Bone marrow (tissue), 2 donors: ENCODE measurements around the gene ZFHX3.
"Not testable (repeated sequence)": the region's sequence is repeated elsewhere in the genome, so short reads cannot be mapped to it uniquely, and the experiment has no call there.

Source experiments
- DNase-seq, 2 donors: peaks; one replicate each; lab custom pipeline; 2025; lab: John Stamatoyannopoulos, UW

ZFHX3 gene, protein sequence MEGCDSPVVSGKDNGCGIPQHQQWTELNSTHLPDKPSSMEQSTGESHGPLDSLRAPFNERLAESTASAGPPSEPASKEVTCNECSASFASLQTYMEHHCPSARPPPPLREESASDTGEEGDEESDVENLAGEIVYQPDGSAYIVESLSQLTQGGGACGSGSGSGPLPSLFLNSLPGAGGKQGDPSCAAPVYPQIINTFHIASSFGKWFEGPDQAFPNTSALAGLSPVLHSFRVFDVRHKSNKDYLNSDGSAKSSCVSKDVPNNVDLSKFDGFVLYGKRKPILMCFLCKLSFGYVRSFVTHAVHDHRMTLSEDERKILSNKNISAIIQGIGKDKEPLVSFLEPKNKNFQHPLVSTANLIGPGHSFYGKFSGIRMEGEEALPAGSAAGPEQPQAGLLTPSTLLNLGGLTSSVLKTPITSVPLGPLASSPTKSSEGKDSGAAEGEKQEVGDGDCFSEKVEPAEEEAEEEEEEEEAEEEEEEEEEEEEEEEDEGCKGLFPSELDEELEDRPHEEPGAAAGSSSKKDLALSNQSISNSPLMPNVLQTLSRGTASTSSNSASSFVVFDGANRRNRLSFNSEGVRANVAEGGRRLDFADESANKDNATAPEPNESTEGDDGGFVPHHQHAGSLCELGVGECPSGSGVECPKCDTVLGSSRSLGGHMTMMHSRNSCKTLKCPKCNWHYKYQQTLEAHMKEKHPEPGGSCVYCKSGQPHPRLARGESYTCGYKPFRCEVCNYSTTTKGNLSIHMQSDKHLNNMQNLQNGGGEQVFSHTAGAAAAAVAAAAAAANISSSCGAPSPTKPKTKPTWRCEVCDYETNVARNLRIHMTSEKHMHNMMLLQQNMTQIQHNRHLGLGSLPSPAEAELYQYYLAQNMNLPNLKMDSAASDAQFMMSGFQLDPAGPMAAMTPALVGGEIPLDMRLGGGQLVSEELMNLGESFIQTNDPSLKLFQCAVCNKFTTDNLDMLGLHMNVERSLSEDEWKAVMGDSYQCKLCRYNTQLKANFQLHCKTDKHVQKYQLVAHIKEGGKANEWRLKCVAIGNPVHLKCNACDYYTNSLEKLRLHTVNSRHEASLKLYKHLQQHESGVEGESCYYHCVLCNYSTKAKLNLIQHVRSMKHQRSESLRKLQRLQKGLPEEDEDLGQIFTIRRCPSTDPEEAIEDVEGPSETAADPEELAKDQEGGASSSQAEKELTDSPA (N-terminal part only)

DNA sequence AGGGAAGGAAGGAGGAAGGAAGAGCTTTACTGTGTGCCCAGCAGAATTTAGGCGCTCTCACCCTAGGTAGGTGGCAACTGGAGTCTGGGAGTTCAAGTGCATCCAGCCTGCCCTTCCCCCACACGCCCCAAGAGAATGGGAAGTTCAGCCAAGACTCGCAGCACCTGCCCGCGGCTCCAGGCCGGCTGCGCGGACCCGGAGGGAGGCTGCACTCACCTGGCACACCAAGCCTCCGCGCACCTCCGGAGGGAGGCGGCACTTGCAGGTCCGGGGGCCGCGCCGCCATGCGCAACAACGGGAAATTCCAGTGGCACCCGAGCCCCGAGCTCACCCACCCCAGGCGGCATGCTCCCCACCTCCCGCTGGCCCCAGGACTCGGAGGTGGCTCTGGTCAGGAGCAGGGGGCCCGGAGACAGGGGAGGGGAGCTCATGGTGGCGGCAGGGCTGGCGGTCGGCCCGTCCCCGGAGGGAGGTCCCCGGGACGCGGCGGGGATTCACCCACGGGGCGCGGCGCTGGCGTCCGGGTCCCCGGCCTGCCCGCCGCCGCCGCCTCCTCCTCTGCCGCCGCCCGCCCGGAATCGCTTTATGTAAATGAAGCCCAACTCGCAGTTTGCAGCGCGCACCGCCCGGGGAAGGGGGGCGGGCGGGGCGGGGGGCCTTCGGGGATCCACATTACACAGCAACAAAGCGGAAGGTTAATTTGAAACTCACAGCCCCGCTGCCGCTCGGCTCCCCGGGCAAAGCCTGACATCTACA, at the start of gene ZFHX3:
Gene ZFHX3 (minus strand): TSS at position 593 of the 756 bp plus-strand sequence. CDS start 87,983 bp downstream, outside the sequence.
- DNase-seq: peak in 1 of 2 donors; percentile 47

DNA sequence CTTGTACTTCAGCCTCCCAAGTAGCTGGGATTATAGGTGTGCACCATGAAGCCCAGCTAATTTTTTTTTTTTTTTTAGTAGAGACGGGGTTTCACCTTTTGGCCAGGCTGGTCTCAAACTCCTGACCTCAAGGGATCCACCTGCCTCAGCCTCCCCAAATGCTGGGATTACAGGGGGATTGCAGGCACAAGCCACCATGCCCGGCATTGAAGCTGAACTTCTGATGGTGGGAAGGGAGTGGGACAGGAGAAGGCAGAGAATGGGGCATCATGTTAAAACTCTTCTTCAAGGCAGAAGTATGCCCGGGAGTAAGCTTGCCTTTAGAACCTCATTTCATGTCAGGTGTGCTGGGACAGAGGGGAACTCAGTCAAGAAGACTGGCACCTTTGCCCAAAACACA, 48.6 kb upstream of the ZFHX3 start:
- DNase-seq: no peak

- no peak for DNase-seq
Measured at GRCh38 chr16:73095885-73096421, 48.0 kb upstream of the ZFHX3 start.

GRCh38 chr16:73095142-73095820, 47.4 kb upstream of the ZFHX3 start:
- no peak for DNase-seq

- no peak for DNase-seq
Measured at GRCh38 chr16:73094371-73094770, 46.4 kb upstream of the ZFHX3 start.

GRCh38 chr16:73093146-73094144, 45.5 kb upstream of the ZFHX3 start:
- no peak for DNase-seq

- DNase-seq: no peak
Measured at GRCh38 chr16:73092236-73092781, 44.4 kb upstream of the ZFHX3 start.

GRCh38 chr16:73091174-73091573, 43.2 kb upstream of the ZFHX3 start:
- no peak for DNase-seq

- no peak for DNase-seq
Measured at GRCh38 chr16:73089420-73089819, 41.5 kb upstream of the ZFHX3 start.

DNA sequence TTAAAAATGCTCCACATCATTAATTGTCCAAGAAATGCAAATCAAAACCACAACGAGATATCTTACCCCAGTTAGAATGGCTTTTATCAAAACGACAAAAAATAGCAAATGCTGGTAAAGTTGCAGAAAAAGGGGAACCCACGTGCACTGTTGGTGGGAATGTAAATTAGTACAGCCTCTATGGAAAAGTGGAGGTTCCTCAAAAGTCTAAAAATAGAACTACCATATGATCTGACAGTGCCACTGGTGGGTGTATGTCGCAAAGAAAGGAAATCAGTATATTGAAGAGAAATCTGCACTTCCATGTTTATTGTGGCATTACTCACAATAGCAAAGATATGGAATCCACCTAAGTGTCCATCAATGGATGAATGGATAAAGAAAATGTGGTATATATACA, 38.2 kb upstream of the ZFHX3 start:
- DNase-seq: no peak

- no peak for DNase-seq
Measured at GRCh38 chr16:73083271-73083670, 35.3 kb upstream of the ZFHX3 start.

DNA sequence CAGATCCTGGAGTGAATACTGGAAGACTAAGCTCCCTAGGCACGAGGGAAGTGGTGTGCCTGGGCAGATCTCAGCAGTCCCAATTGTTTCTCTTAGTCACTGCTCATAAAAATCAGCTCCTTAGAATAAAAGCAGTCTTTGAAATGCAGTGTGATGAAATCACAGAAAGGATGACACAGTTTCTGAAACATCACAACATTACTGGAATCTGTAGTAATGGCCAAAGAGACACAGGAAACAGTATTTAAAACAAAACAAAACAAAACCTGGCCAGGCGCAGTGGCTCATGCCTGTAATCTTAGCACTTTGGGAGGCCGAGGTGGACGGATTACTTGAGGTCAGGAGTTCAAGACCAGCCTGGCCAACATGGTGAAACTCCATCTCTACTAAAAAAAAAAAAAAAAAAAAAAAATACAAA, 34.7 kb upstream of the ZFHX3 start:
- not testable (repeated sequence) for DNase-seq

DNA sequence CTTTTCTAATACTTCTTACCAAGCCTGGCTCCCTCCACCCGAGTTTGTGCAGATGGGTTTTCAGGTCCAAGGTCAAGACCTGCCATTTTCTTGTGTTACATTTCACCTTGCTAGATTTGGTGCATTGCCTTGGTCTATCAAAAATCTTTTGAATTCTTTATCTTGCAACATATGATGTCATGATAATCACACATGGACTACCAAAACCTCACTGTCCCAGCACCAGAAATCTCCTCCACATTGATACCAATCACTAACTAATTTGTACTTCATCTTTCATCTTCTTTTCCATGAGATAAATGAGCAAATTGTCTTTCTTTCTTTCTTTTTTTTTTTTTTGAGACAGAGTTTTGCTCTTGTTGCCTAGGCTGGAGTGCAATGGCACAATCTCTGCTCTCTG, 33.0 kb upstream of the ZFHX3 start:
- no peak for DNase-seq

DNA sequence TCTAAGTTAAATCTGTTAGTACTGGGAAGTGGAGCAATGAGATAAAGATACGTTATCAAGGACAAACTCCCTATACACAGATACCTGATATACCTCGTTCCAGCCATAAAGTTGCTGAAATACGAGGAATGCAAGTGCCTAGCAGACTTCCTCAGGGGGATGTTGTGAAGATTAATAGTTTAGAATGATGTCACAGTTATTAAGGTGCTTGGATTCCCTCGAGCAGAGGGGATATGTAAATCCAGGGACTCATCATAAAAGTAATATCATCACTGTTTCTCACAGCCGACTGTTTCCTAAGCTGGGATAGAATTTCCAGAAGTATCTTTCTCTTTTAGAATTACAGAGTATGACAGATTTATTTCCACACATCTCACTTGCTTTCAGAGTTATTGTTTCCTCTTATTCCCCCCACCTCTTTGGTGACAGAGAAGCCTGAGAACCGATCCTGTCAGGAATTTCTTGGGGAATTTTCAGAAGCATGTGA, 28.4 kb upstream of the ZFHX3 start:
- no peak for DNase-seq

DNA sequence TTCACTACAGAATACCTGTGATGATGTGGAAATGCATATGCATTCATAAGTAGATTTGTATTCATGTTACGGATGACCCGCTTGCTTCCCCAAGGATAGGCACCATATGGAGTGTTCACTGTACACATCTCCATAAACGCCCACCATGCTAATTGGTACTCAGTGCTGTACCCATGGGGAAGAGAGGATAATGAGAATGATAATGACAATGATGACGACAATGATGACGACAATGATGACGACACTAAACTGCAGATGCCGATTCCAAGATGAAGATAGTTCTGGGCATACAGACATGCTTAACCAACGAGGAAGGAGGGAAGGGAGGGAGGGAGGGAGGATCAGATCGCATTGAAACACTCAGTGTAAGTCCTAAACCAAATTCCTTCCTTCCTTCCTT, 26.5 kb upstream of the ZFHX3 start:
- DNase-seq: no peak

DNA sequence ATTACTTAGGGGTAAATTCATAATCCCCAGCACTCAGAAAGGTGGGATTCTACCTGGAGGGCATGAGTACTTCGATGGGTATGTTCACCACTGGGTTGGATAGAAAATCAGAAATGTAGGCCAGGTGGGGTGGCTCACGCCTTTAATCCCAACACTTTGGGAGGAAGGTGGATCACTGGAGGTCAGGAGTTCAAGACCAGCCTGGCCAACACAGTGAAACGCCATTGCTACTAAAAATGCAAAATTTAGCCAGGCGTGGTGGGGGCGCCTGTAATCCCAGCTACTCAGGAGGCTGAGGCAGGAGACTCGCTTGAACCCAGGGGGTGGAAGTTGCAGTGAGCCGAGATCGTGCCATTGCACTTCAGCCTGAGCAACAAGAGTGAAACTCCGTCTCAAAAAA, 24.1 kb upstream of the ZFHX3 start:
- not testable (repeated sequence) for DNase-seq

GRCh38 chr16:73071131-73071940, 23.4 kb upstream of the ZFHX3 start:
- no peak for DNase-seq
